Eye (tissue), 1 donor: ENCODE results near the gene REEP5.
A peak's percentile ranks its signal among the peaks of the same experiment; 100 is the strongest.
"Not testable (repeated sequence)": the region's sequence is repeated elsewhere in the genome, so short reads cannot be mapped to it uniquely, and the experiment has no call there.

Experiments
- DNase-seq: peaks from one replicate; pipeline ENCODE4 v3.0.0-alpha.2; 2015

The REEP5 gene

DNA sequence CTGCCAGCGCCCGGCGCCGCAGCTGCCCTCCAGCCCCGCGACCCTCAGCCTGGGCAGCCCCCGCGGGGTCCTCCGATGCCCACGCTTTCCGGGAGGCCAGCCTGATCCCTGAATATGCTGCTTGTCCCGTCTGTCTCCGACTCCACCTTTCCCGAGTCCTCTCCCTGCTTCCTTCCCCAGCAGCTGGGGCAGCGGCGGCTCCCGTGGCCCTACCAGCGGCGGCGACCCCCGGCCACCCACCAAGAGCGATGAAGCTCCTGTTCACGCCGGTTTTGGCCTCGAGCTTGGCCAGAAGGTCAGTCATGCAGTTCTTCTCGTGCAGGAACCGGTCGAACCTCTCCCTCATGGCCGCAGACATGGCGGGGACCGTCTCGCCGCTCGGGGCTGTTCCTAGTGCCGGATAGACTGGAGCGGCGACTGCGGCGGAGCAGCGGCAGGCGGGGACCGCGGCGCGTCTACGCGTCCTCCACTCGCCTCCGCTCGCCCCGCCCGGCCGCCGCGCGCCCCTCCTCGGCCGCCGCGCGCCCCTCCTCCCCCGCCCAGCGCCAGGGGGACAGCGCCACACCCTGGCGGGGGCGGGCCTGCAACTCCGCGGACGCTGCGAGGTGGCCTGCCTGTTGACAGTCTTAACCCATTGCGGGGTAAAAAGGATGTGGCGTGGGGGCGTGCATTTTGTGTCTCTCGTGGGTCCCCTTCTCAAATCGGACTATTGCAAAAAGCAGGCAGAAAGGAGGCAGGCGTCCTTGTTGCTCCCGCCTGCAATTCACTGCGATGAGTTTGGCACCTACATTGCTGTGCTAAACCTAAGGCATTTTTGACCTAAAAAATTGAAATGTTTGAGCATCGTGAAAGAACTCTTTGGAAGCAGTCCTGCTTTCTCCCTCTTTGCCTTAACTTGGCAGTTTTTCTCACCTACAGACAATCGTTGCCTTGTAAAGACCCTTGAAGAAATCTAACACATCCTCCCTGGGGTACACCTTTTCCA, at the start of gene REEP5:
REEP5 (minus strand) TSS at position 395 of the 985 bp plus-strand sequence; CDS start at position 358, 37 bp downstream.
- peak; percentile 95 for DNase-seq

- no peak for DNase-seq
Observed at GRCh38 chr5:112971276-112971675, 49.2 kb upstream of the REEP5 start.

GRCh38 chr5:112968411-112969106, 46.5 kb upstream of the REEP5 start:
- DNase-seq = no peak

GRCh38 chr5:112967520-112968083, 45.6 kb upstream of the REEP5 start:
- no peak for DNase-seq

- no peak for DNase-seq
Observed at GRCh38 chr5:112965733-112966306, 43.8 kb upstream of the REEP5 start.

- DNase-seq = not testable (repeated sequence)
Observed at GRCh38 chr5:112963374-112963733, 41.3 kb upstream of the REEP5 start.

GRCh38 chr5:112960863-112961504, 39.0 kb upstream of the REEP5 start:
- DNase-seq = no peak

DNA sequence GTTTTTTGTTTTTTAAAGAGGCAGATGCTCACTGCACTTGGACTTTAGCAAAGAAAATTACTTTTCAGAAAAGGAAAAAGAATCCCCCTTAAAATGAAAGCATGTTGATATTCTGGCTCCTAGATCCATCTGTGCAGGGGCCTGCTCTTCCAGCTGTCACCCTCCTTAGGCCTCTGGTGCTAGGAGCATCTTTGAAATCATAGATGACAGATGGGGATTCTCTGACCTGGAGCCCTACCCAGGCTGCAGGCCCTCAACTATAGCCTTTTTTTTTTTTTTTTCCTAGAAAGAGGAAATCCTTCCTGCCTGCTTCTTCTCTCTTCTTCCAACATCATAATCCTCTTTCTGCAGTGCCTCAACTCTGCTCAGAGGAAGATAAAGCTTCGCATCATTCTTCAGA, 38.3 kb upstream of the REEP5 start:
- peak; percentile 44 for DNase-seq

GRCh38 chr5:112959872-112960271, 37.8 kb upstream of the REEP5 start:
- peak; percentile 36 for DNase-seq

GRCh38 chr5:112958093-112959088, 36.4 kb upstream of the REEP5 start:
- peak; percentile 68 for DNase-seq

DNA sequence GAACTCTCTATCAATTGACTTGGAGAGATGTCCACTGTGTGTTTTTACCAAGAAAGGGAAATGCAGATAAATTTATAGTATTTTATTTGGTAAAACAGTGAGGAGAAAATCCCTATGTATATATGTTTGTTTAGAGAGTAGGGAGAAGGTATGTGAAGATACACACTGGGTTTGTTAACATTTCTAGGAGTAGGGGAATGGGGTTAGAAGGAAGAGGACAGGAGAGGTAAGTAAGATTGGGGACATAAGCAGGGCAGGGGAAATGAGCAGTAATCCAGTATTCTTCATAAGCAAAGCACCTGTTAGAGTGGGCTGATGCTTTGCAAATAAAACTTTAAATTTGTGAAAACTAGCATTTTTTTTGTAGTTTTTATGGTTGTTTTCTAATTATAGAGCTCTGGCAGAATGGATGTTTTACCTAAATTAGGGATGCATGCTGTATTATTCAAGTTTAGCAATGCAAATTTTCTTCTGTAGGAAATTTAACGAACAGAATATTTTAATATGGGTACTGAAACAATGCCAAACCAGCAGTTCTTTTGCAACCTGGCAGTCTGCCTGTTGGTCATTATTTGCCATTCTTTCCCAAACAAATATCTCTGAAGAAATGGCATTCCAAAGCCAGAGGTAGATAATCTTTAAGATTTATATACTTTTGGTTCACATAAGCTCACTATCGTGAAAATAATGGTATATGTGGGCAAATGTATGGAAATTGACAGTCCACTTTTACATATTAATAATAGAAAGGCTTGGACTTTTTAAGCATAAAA, 35.2 kb upstream of the REEP5 start:
- DNase-seq = no peak

- DNase-seq = no peak
Observed at GRCh38 chr5:112956606-112957005, 34.6 kb upstream of the REEP5 start.

- DNase-seq = no peak
Observed at GRCh38 chr5:112951124-112951702, 29.2 kb upstream of the REEP5 start.

GRCh38 chr5:112948458-112948857, 26.4 kb upstream of the REEP5 start:
- no peak for DNase-seq

GRCh38 chr5:112940670-112941069, 18.6 kb upstream of the REEP5 start:
- no peak for DNase-seq

GRCh38 chr5:112938286-112938685, 16.3 kb upstream of the REEP5 start:
- DNase-seq = no peak

- no peak for DNase-seq
Observed at GRCh38 chr5:112935675-112936074, 13.6 kb upstream of the REEP5 start.

DNA sequence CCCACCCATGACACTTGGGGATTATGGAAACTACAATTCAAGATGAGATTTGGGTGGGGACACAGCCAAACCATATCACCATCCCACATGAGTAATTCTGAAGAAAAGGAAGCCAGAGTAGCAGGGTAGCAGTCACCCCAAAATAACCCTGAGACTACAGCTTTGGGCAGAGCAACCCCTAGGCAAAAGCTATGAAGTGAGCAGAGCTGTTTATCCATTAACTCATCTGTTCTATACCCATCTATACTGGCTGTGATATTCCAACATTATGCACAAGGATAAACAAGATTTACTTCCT, 12.3 kb upstream of the REEP5 start:
- no peak for DNase-seq

GRCh38 chr5:112933651-112934365, 11.8 kb upstream of the REEP5 start:
- DNase-seq = peak; percentile 73

GRCh38 chr5:112933105-112933504, 11.1 kb upstream of the REEP5 start:
- DNase-seq = no peak
